Suprapubic skin (tissue), 4 donors: Measurements from ENCODE around the gene FCMR.

Experiments used
- CTCF ChIP-seq, 2 donors: fragments of 200-600 bp in 1 of 2; fragments of 450-650 bp in 1 of 2; sonication (generic) in 1 of 2; IDR thresholded peaks; one replicate each; pipeline ENCODE4 v1.5.1; 2016 to 2019; ENCODE audit warnings: antibody characterized with exemption in 2 of 2, mild to moderate bottlenecking in 1 of 2, moderate library complexity in 1 of 2
- EP300 ChIP-seq: sonication (generic); formaldehyde crosslinking; IDR thresholded peaks from one replicate; pipeline ENCODE4 v1.6.1; 2017; ENCODE audit warnings: antibody characterized with exemption
- POLR2A ChIP-seq, 2 donors: fragments of 450-650 bp; IDR thresholded peaks; one replicate each; pipeline ENCODE4 v1.6.1; 2017; ENCODE audit warnings: antibody characterized with exemption in 2 of 2, mild to moderate bottlenecking in 2 of 2, moderate library complexity in 2 of 2
- POLR2AphosphoS5 ChIP-seq, 3 donors: sonication (generic); formaldehyde crosslinking; IDR thresholded peaks; one replicate each; pipeline ENCODE4 v1.6.1; 2017; ENCODE audit warnings: antibody characterized with exemption in 3 of 3

DNA sequence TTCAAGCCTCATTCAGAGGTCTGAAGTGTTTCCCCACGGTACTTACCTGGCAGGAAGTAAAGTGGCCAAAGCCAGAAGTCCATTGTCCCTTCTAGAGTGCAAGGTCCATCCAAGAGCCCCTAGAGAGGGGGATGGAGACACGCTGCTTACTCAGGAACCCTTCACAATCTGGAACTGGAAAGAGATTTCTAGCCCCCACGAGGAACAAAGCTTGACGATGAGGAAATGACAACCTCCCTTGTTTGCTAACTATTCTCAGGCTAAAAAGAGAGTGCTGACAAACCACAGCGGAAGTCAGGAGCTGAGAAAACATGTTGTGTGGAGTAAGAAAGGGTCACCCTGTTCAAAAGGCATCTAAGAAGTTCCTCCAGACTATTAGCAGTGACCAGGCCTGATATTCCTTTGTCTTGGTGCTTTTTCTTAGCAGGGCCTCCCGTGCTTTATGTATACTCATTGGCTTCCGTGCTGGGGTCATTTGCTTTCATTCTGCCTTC is at the start of gene FCMR:
- no peak for TF ChIP-seq CTCF (IDR thresholded peaks at IDR 0.05)
- no peak for TF ChIP-seq POLR2AphosphoS5 (IDR thresholded peaks at IDR 0.05)
- no peak for TF ChIP-seq EP300
- TF ChIP-seq POLR2A (IDR thresholded peaks at IDR 0.05) = no peak
